GM19043 (cell line): ENCODE results near the gene ABHD6.

Source experiments
- ATAC-seq: cut with Tn5 transposase; IDR thresholded peaks from one replicate; pipeline ENCODE4 v1.9.1; 2021; ENCODE audit warnings: low read depth; ENCODE audit not compliant: unreplicated experiment

Gene ABHD6

DNA sequence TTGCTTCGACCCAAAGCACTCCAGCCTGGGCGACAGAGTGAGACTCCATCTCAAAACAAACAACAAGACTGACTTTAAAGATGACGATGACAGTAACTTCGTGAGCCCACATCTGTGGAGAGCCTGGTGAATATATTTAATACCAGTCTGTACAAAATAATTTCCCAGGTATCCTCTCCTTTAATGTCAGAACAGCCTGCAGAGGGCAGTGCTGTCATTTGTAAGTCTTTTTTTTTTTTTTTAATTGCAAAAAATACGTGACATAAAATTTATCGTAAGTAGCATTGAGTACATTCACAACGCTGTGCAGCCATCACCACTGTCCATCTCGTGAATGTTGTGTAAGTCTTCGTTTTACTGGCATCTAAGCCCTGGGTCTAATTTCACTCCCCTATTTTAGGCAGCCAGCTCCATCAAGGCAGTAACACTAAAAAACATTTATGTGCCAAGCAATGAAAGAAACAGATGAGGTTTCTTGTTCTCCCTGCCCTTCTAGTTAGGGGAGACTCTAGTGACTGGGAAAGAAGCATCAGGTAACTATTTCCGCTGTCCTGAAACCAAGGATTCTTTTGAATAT lies 70.1 kb downstream of the ABHD6 start:
- ATAC-seq: no peak

DNA sequence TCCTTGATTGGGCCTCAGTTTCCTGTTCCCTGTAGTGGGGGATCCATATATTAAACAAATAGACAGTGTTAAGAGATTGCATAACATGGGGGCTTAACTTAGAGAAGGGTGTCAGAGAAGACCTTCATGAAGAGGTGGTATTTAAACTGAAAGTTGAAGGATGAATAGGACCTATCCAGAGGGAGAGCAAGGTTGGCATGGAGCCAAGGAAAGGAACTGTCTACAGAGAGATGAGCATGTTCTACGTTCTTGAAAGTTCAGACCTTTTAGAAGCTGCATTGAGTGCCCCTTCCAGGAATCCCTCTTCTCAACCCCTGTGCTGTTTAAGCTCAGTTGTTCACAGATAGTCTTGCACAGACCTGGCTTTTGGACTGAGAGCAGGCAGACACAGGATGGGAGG lies 71.1 kb downstream of the ABHD6 start:
- ATAC-seq: no peak

DNA sequence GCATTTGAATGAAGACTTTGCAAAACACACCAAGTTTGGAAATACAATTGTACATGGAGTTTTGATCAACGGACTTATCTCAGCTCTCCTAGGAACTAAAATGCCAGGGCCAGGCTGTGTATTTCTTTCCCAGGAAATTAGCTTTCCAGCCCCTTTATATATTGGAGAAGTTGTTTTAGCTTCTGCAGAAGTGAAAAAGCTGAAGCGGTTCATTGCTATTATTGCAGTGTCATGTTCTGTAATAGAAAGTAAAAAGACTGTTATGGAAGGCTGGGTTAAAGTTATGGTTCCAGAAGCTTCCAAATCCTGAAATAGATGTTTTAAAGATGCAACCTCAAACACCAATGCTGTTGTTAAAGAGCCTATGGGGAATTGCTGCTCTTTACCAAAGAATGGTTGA lies 80.2 kb downstream of the ABHD6 start:
- ATAC-seq: no peak

DNA sequence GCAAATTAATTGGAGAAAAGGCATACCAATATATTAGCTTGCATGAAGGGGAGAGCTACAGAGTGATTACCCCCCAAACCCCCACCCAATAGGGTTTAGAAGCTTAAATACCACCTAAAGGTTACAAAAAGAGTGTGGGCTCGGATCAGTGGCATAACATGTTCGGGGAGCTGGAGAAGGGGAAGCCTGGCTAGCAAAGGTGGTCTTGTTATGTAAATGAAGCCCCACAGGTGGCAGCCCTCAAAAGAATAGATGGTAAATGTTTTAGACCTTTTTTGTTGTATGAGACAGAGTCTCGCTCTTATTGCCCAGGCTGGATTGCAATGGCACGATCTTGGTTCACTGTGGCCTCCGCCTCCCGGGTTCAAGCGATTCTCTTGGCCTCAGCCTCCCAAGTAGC lies 84.2 kb downstream of the ABHD6 start:
- ATAC-seq: no peak

DNA sequence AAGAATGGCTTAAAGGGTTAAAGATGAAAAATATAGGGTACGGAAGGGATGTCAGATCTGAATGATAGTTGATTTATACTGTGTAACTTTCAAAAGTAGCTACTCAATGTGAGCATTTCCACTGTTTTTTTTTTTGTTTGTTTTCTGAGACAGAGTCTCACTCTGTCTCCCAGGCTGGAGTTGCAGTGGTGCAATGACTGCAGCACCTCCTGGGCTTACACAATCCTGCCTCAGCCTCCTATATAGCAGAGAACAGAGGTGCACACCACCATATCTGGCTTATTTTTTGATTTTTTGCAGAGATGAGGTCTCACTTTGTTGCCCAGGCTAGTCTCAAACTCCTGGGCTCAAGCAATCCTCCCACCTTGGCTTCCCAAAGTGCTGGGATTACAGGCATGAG lies 85.2 kb downstream of the ABHD6 start:
- no peak for ATAC-seq

DNA sequence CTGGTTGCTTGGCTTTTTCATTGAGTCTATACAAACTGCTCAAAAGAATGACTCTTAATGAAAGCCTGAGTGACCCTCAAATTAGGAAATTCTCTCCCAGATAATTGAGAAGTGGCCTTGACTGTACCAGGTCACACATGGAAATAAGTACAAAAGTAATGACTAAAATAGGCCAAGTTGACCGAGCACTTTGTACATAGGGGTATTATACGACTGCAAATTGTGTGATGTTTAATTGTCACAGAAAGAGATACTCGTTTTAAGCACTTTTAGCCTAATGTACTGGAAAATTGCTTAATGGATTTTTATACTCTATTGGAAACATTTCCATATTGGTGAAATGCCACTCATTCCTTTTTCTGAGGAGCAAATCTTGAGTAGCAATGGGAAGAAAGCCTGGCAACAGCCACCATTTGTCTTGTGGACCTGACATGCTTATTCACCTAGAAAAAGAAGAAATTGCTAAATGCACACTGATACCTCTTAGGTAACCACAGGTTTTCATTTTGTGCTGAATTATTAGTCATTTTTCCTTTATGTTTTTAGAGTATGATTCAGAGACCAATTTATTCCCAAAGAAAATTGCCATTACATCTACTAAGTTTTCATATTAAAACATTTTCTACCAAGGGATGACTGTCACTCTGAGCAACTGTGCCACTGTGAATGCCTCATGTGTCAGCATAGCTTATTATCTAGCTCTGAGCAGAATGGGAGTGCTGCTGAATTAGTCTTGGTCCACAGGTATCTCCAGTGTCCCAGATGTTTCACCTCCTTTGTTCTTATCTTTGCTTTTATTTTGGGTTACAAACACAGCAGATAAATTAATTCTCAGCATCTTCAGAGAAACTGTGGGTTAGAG lies 86.2 kb downstream of the ABHD6 start:
- no peak for ATAC-seq

DNA sequence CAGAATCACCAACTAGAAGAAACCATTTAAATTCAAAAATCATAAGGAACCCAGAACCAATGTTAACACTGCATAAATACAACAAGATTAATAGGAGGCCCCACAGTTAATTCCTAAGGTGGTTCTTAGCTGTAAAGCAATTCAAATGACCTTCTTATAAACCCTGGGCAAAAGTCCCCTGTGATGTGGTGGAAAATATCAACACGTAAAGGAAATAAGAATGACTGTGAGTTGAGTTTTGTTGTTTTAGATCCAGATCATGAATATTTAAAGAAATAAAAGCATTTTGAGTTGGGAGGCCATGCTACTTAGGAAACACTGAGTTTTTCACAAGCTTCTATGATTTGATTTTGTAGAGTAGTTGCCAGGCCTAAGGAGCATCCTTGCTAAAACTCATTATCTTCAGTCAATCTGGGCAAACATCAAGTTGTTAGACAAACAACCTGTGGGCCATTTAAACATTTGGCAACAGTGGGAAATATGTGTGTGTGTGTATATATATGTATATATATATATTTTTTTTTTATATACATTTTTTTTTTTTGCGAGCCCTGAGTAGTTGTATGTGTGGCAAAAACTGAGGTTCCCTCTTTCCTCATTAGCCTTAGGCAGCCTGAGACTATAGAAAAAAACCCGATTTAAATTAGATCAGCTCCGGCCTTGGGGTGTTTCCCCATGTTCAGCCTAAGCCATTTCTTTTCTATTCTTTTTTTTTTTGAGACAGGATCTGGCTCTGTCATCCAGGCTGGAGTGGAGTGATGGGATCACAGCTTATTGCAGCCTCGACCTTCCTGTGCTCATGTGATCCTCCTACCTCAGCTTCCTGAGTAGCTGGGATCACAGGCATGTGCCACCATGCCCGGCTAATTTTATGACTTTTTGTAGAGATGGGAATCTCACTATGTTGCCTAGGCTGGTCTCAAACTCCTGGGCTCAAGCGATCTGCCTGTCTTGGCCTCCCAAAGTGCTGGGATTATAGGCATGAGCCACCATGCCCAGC lies 87.1 kb downstream of the ABHD6 start:
- ATAC-seq: no peak

DNA sequence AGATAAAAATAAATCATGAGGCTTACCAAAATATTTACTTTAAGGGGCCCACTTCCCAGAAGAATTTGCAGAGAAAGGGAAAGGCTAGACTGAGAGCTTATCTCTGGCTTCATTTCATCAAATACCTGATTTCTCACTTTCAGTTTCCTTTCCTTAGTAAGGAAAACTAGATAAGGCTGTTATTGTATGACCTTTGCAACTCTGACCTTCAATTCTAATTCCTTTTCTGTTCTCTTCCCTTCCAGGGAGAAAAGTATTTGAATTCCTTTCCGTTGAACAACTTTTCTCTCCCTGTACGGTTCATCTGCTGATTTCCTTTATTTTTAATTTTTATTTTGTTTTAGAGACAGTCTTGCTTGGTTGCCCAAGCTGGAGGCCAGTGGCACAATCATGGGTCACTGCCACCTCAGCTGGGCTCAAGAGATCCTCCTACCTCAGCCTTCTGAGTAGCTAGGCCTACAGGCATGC lies 88.0 kb downstream of the ABHD6 start:
- no peak for ATAC-seq

DNA sequence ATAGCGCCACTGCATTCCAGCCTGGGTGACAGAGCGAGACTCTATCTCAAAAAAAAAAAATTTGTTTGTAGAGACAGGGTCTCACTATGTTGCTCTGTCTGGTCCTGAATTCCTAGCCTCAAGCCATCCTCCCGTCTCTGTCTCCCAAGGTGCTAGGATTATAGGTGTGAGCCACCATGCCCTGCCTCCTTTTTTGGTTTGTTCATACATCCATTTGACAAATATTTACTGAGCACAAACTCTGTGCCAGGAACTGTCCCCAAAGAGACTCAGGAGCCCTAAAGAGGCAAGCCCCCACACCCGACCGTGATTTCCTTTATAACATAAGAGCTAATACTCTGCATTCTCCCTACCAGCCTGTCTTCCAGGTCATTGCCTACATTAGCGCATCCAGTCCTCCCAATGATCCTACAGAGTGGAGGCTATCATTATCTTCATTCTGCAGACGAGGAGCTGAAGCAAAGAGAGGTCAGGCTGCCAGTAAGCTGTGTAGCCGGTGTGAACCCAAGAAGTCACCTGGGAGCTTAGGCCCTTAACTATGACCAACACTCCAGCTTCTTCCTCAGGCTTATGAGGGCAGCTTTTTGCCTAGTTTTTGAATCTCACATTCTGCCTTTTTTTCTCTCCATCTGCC lies 88.8 kb downstream of the ABHD6 start:
- ATAC-seq: no peak

DNA sequence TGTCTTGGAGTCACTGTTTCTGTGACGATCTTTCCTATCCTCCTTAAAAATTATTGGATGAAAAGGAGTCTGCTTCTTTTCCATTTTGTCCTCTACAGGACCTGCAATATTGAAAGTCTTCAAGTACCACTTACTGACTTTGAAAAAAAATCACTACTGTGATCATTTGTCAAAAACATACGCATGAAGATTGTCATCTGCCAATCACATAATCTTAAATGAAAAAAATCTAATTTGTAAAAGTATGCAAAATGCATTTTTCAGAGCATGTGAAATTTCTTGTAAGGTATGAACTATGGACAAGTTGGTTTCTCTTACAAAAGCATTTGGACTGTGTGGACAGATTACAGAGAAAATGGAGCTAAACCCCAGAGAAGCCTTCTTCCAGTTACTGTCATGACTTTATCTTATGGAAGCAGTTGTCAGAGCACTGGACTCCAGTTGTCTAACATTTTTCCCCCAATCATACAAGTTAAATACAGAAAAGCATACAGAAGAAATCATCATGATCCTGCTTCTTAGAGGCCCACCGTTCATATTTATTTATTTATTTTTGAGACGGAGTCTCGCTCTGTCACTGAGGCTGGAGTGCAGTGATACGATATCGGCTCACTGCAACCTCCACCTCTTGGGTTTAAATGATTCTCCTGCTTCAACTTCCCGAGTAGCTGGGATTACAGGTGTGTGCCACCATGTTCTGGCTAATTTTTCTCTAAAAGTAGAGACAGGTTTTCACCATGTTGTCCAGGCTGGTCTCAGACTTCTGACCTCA lies 91.7 kb downstream of the ABHD6 start:
- no peak for ATAC-seq

DNA sequence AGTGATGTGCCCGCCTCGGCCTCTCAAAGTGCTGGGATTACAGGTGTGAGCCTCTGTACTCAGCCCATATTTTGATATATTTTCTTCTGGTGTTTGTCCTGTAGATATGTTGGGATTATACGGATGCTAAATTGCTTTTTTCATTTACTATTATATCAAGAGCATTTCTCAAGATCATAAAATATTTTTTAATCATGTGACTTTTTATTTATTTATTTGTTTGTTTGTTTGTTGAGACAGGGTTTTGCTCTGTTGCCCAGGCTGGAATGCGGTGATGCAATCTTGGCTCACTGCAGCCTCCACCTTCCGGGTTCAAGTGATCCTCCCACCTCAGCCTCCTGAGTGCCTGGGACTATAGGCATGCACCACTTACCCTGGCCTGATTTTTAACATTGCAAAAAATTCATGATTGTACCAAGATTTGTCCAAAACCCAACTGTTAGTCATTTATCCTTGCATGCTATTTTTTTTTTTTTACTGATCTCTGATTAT lies 92.4 kb downstream of the ABHD6 start:
- no peak for ATAC-seq

DNA sequence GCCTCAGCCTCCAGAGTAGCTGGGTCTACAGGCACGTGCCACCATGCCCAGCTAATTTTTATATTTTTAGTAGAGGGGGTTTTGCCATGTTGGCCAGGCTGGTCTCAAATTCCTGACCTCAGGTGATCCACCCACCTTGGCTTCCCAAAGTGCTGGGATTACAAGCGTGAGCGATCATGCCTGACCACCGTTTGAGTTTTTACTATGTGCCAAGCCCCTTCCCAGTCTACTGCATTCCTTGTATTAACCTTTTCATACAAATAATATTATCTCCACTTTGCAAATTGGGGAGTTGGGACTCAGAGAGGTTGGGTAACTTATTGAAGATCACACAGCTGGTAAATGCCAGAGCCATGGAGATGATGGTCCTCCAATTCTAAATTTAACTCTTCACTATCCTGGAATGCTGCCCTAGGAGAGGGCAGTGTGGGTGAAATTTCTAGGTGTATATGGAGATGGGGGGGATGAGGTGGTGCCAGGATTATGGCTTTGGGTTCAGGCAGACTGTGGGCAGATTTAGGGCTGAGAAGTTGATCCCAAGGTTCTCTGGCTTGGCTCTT lies 94.1 kb downstream of the ABHD6 start:
- no peak for ATAC-seq

DNA sequence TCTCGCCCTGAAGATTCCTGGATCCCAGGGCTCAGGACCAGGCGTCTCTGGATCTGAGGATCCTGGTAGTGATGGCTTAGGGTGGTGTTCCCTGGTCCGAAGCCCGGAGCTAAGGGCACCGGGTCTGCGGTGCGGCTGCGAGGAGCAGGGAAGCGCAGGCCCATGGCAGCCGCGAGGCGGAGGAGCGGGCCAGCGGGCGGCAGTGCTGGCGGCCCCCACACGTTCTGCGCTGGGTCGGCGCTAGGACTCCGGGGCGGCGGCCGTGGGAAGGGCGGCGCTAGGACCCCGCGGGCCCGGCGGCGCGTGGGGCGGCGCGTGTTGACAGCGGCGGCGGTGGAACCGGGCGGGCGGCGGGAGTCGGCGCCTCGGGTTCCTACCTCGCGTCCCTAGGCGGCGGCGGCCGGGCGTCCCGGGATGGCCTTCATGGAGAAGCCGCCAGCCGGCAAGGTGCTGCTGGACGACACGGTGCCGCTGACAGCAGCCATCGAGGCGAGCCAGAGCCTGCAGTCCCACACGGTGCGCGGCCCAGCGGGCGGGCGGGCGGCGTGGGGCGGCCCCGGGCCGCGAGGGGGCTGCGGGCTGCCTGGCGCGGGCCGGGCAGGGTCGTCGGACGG lies 95.1 kb downstream of the ABHD6 start, which contains the start of gene PXK:
Gene PXK, plus strand, starts transcription at position 318 of the 614 bp plus-strand sequence. Its CDS starts 97 bp downstream, at position 415.
- ATAC-seq: peak; percentile 78

DNA sequence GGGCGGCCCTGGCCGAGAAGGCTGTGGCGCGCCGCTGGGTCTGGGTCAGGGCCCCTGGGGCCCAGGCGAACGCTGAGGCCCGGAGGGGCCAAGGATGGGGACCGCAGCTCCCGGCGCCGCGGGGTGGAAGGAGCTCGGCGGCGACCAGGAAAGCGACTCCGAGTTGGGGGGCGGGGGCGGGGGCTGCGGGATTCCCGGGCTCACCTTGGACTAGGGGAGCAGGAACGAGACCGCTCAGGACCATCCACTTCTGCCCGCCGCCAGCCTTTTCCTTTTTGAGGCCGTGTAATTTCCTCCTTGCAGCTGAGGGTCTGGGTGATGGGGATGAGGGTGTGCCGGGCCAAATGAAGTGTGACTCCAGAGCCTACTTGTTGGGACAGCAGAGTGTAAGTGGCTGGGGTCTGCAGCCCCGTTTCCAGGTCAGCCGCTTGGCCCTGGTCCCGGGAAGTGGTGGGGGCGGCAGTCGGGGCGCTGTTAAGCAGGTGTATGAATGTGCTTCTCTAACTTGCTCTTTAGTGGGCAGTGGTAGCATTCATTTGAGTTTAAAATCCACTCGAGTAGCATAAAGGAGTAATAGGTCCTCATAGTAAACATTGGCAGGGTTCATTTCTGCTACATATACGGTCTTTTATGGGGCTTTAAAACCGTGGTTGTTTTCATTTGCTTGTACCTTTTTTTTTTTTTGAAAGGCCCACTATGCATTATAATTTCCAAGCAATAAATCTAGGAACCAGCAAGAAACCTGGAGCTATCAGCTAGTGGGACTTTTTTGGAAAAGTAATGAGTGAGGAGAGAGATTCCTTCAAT lies 95.8 kb downstream of the ABHD6 start:
- ATAC-seq: peak; percentile 40

DNA sequence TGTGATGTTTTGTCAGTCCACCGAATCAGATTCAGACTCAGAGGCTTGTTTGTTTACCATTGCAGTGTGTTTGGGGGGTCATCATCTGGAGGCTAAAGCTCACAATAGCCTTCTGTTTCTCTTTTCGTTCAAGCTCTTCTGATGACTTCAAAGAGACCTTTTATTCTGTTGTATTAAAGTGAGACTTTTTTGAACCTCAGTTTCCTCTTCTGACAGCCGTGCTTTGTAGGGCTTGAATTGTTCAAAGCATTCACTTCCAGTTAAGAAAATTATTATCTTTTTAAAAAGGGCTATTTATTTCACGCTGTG lies 96.4 kb downstream of the ABHD6 start:
- ATAC-seq: no peak

DNA sequence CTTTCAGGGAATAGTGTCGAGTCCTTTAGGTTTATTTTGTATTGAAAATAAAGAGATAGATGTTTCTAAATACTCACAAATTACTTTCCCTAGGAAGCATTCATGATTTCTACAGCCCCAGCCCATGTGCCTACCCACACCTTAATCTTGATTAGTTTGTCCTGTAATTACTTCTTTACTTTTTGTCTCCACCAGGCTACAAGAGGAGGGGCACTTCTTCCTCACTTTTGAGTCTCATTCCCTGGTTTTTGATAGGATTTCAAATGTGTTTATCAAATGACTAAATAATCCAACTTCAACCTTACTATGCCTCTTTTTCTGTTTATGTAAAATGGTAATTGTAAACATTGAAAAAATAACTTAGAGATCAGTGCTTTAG lies 96.9 kb downstream of the ABHD6 start:
- ATAC-seq: no peak

DNA sequence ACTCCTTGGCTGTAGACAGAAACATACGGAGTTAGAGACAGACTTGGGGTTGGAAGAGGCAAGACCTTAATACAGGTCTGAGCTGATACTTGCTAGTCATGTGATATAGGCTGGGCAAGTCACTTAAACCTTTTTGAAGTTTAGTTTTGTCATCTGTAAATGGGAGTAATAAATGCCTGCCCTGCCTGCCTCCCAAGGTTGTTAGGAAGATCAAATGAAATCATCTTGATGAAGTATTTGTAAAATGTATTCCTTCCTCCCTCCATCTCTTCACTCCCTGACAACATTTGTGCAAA lies 98.0 kb downstream of the ABHD6 start:
- ATAC-seq: no peak

DNA sequence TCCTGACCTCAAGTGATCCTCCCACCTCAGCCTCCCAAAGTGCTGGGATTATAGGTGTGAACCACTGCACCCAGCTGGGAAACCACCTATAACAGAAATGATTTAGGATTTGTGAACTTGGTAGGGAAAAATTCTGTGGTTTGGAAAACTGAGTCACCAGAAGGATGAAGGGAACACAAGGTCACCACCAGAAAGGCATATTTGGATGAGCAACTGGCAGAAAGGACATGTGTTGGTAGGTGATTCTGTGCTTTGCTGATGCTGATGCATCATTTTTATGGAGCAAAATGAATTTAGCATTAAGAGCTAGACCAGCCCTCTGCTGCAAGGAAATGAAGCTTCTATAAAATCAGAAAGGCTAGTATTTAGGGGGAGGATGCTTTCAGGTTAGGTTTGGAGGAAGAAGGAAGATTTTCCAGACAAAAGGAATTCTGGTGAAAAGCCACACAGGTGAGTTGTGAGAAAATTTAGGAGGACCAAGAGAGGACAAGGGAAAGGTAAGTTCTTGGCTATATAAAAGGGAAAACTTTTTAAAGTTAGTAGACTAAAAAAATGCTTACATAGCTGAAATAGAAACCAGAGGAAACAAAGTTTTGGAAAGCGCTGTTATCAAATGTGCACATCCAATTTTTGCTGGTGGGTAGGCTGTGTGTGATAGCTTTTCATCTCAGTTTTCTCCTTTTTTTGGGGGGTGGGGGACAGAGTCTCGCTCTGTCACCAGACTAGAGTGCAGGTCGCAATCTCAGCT lies 98.7 kb downstream of the ABHD6 start:
- no peak for ATAC-seq
